HepG2 (cell line): ENCODE measurements around the gene TOM1L2. TPM values are rescaled to one million over a fixed set of nuclear protein-coding genes. Genes with fewer than 3 reads are reported as not detected.

Experiments
- CCDC6 ChIP-seq: sonication (generic); formaldehyde crosslinking; IDR thresholded peaks from 2 replicates; pipeline ENCODE4 v1.8.1; 2022; ENCODE audit warnings: mild to moderate bottlenecking, missing genetic modification reagents, moderate library complexity
- IKZF4 ChIP-seq: sonication (generic); formaldehyde crosslinking; IDR thresholded peaks from 2 replicates; pipeline ENCODE4 v1.5.1; 2020; ENCODE audit warnings: borderline replicate concordance, mild to moderate bottlenecking, low read depth, missing genetic modification reagents; ENCODE audit errors: not compliant biosample characterization
- KDM5A ChIP-seq: fragments of 200-600 bp; sonication (generic); IDR thresholded peaks from 2 replicates; pipeline ENCODE4 v1.7.0; 2018; ENCODE audit warnings: antibody characterized with exemption, mild to moderate bottlenecking, low read length, borderline replicate concordance
- MAFK ChIP-seq, 2 experiments: IDR thresholded peaks in 1 of 2; conservative IDR thresholded peaks in 1 of 2; 2 replicates each; pipeline ENCODE4 v1.6.1; 2011; ENCODE audit warnings: improper control_type of control experiment in 2 of 2, low read length in 2 of 2
- MEIS1 ChIP-seq: sonication (generic); formaldehyde crosslinking; IDR thresholded peaks from 2 replicates; pipeline ENCODE4 v1.9.0; 2021; ENCODE audit warnings: mild to moderate bottlenecking, missing genetic modification reagents, moderate library complexity, borderline replicate concordance
- NBN ChIP-seq: fragments of 450-650 bp; conservative IDR thresholded peaks from 2 replicates; pipeline ENCODE4 v1.6.1; 2017
- NCOA1 ChIP-seq: sonication (generic); formaldehyde crosslinking; IDR thresholded peaks from 2 replicates; pipeline ENCODE4 v1.9.0; 2021; ENCODE audit warnings: missing genetic modification reagents
- NFIC ChIP-seq: IDR thresholded peaks from 2 replicates; pipeline ENCODE4 v1.6.1; 2012; ENCODE audit warnings: mild to moderate bottlenecking, low read length, inconsistent platforms
- NONO ChIP-seq, 2 experiments: fragments of 450-650 bp in 1 of 2; sonication (generic) in 1 of 2; formaldehyde crosslinking in 1 of 2; IDR thresholded peaks in 1 of 2; conservative IDR thresholded peaks in 1 of 2; 2 replicates each; pipeline versions ENCODE4 v1.6.1 to v1.8.0; 2017 to 2022; ENCODE audit warnings: mild to moderate bottlenecking in 1 of 2, missing genetic modification reagents in 1 of 2, moderate library complexity in 1 of 2
- PHF21A ChIP-seq: sonication (generic); formaldehyde crosslinking; IDR thresholded peaks from 2 replicates; pipeline ENCODE4 v1.5.0; 2020; ENCODE audit warnings: mild to moderate bottlenecking, missing genetic modification reagents
- PREB ChIP-seq: sonication (generic); formaldehyde crosslinking; IDR thresholded peaks from 2 replicates; pipeline ENCODE4 v1.4.0; 2020; ENCODE audit warnings: missing genetic modification reagents
- RBM22 ChIP-seq: fragments of 200-400 bp; formaldehyde crosslinking; optimal IDR thresholded peaks from 2 replicates; pipeline ENCODE3; 2017; ENCODE audit warnings: mild to moderate bottlenecking, low read length, moderate library complexity
- RFX5 ChIP-seq: IDR thresholded peaks from 2 replicates; pipeline ENCODE4 v1.6.1; 2011; ENCODE audit warnings: low read depth, low read length, improper control_type of control experiment
- SAFB2 ChIP-seq: sonication (generic); formaldehyde crosslinking; IDR thresholded peaks from 2 replicates; pipeline ENCODE4 v1.5.1; 2020; ENCODE audit warnings: missing genetic modification reagents, low read depth, mild to moderate bottlenecking, borderline replicate concordance
- SMAD3 ChIP-seq: sonication (generic); formaldehyde crosslinking; IDR thresholded peaks from 2 replicates; pipeline ENCODE4 v1.4.0; 2020; ENCODE audit warnings: missing genetic modification reagents
- SMAD9 ChIP-seq: sonication (generic); formaldehyde crosslinking; IDR thresholded peaks from 2 replicates; pipeline ENCODE4 v1.5.1; 2020; ENCODE audit warnings: mild to moderate bottlenecking, missing genetic modification reagents
- SP1 ChIP-seq, 2 experiments: fragments of 450-650 bp in 1 of 2; sonication (generic) in 1 of 2; formaldehyde crosslinking in 1 of 2; IDR thresholded peaks; 2 replicates each; pipeline versions ENCODE4 v1.4.0 to v1.6.1; 2016 to 2020; ENCODE audit warnings: missing genetic modification reagents in 1 of 2
- SRY ChIP-seq: sonication (generic); formaldehyde crosslinking; IDR thresholded peaks from 2 replicates; pipeline ENCODE4 v1.8.0; 2022; ENCODE audit warnings: mild to moderate bottlenecking, missing genetic modification reagents
- TBL1XR1 ChIP-seq: fragments of 150-350 bp; IDR thresholded peaks from 2 replicates; pipeline ENCODE4 v1.6.1; 2014; ENCODE audit warnings: borderline replicate concordance, low read length; ENCODE audit not compliant: partially characterized antibody
- ZBTB2 ChIP-seq: sonication (generic); formaldehyde crosslinking; IDR thresholded peaks from 2 replicates; pipeline ENCODE4 v1.8.0; 2022; ENCODE audit warnings: low read depth, missing genetic modification reagents
- ZBTB39 ChIP-seq: sonication (generic); formaldehyde crosslinking; IDR thresholded peaks from 2 replicates; pipeline ENCODE4 v1.5.0; 2020; ENCODE audit warnings: missing genetic modification reagents
- ZFYVE20 ChIP-seq: sonication (generic); formaldehyde crosslinking; IDR thresholded peaks from 2 replicates; pipeline ENCODE4 v1.8.0; 2023; ENCODE audit warnings: low read depth, mild to moderate bottlenecking, moderate library complexity, missing genetic modification reagents, borderline replicate concordance
- ZNF382 ChIP-seq: sonication (generic); formaldehyde crosslinking; IDR thresholded peaks from 2 replicates; pipeline ENCODE4 v1.5.0; 2020; ENCODE audit warnings: missing genetic modification reagents, mild to moderate bottlenecking, borderline replicate concordance
- ZNF772 ChIP-seq: sonication (generic); formaldehyde crosslinking; IDR thresholded peaks from 2 replicates; pipeline ENCODE4 v1.5.0; 2020; ENCODE audit warnings: mild to moderate bottlenecking, missing genetic modification reagents
- ZNF788 ChIP-seq: sonication (generic); formaldehyde crosslinking; IDR thresholded peaks from 2 replicates; pipeline ENCODE4 v1.5.0; 2020; ENCODE audit warnings: mild to moderate bottlenecking, missing genetic modification reagents, borderline replicate concordance
- polyA plus RNA-seq, 8 experiments: library from polyadenylated mRNA; depleted of rRNA in 3 of 8; stranded (reverse) in 7 of 8; unstranded in 1 of 8; fragments of >200 nt; fragmentation: Illumina TruSeq in 4 of 8; extraction: Trizol in 4 of 8; gene quantifications; 2 replicates each; pipeline versions ENCODE4 v1.2.1 to v1.2.3, GENCODE V29; 2011 to 2016; ENCODE audit warnings: low read depth in 4 of 8, missing spikeins in 1 of 8, mixed read lengths in 1 of 8; ENCODE audit not compliant: insufficient read depth in 1 of 8
- total RNA-seq, 5 experiments: library from RNA; depleted of rRNA; stranded (reverse); fragments of >200 nt; fragmentation: Illumina TruSeq; extraction: Trizol; gene quantifications; 2 replicates each; pipeline ENCODE4 v1.2.3, GENCODE V29; 2016; ENCODE audit warnings: low read depth in 1 of 5

The TOM1L2 gene
- total and polyA plus RNA-seq, 2 of the 13 experiments (the other 11 are each of a cell fraction or from before 2014, with no cell fraction given), result 4.7 to 7.4 TPM

- TF ChIP-seq ZBTB2 (CRISPR knock-in tag) (no peak), PREB (CRISPR knock-in tag) (no peak), SRY (CRISPR knock-in tag) (no peak), ZNF772 (CRISPR knock-in tag) (no peak; the same call in 1 of the 2 replicates), NONO (IDR thresholded peaks at IDR 0.05) (no peak), NONO (CRISPR knock-in tag; conservative IDR thresholded peaks at IDR 0.05) (peak; percentile 79), KDM5A (no peak), RBM22 (peak; percentile 92), NCOA1 (CRISPR knock-in tag) (no peak), MEIS1 (CRISPR knock-in tag) (no peak; the same call in 1 of the 2 replicates), ZFYVE20 (CRISPR knock-in tag) (no peak), NBN (no peak), MAFK (conservative IDR thresholded peaks at IDR 0.05 in 1 of 2, IDR thresholded peaks at IDR 0.05 in 1 of 2; ENCODE audit: low read length in 2 of 2) (no peak), ZNF382 (no peak), SMAD3 (CRISPR knock-in tag) (0 out of 2 replicates have a peak, but pooled peaks have one; percentile 52), CCDC6 (CRISPR knock-in tag) (peak; percentile 24; the same call in 1 of the 2 replicates), RFX5 (no peak), IKZF4 (no peak), SMAD9 (CRISPR knock-in tag) (no peak), SAFB2 (CRISPR knock-in tag) (no peak), ZNF788 (peak; percentile 47; the same call in 1 of the 2 replicates), NFIC (no peak), ZBTB39 (CRISPR knock-in tag) (no peak), PHF21A (CRISPR knock-in tag) (peak; percentile 74; the same call in 1 of the 2 replicates), TBL1XR1 (peak; percentile 42), SP1 (IDR thresholded peaks at IDR 0.05) (no peak), SP1 (CRISPR knock-in tag; IDR thresholded peaks at IDR 0.05) (0 out of 2 replicates have a peak, but pooled peaks have one; percentile 40)
These were observed 159.8 kb downstream of the TOM1L2 start (continued) for GRCh38 chr17:17812211-17813054.
